Measurements from ENCODE around the gene ZNF423.
A peak's percentile ranks its signal among the peaks of the same experiment; 100 is the strongest.
"Not testable (repeated sequence)": the region's sequence is repeated elsewhere in the genome, so short reads cannot be mapped to it uniquely, and the experiment has no call there.

The ZNF423 gene

DNA sequence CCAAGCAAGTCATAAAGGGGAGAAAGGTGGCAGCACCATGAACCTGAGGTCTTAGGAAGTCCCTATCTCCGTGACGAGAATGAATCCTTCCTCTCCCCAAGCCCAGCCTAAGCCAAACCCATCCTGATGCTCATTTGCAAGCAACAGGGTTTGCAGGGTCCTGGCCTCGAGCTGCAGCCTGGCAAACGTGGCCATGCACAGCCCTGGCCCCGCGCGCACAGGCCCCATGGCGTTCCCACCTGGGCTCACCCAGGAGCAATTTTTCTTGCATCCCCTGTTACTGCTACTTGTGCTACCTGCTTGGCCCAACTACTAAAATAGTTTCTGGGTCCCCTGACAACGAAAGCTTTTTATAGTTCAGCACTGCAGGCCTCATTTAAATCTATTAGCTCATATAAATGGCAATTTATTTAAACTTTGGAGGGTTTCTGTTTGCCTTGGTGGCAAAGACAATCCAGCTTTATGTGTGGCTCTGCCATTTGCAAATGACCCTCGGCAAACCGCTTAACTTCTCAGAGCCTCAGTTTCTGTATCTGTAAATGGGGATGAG, 340.8 kb downstream of the ZNF423 start:
- Histone ChIP-seq H3K36me3 (no peaks in the 10 kb centered on the region), H3K4me3 (ENCODE audit: low read depth, low read length) (no peak overlapping the region), H3K9me3 (ENCODE audit: severe bottlenecking) (no peaks in the 10 kb centered on the region), H3K27ac (no peak overlapping the region), H3K27me3 (ENCODE audit: insufficient read depth, low read depth, severe bottlenecking) (no peaks in the 10 kb centered on the region)
- TF ChIP-seq, protein P1, sequence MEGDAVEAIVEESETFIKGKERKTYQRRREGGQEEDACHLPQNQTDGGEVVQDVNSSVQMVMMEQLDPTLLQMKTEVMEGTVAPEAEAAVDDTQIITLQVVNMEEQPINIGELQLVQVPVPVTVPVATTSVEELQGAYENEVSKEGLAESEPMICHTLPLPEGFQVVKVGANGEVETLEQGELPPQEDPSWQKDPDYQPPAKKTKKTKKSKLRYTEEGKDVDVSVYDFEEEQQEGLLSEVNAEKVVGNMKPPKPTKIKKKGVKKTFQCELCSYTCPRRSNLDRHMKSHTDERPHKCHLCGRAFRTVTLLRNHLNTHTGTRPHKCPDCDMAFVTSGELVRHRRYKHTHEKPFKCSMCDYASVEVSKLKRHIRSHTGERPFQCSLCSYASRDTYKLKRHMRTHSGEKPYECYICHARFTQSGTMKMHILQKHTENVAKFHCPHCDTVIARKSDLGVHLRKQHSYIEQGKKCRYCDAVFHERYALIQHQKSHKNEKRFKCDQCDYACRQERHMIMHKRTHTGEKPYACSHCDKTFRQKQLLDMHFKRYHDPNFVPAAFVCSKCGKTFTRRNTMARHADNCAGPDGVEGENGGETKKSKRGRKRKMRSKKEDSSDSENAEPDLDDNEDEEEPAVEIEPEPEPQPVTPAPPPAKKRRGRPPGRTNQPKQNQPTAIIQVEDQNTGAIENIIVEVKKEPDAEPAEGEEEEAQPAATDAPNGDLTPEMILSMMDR (IDR thresholded peaks at IDR 0.05; ENCODE audit: low read depth, low read length) = no peak
- no peak for DNase-seq

DNA sequence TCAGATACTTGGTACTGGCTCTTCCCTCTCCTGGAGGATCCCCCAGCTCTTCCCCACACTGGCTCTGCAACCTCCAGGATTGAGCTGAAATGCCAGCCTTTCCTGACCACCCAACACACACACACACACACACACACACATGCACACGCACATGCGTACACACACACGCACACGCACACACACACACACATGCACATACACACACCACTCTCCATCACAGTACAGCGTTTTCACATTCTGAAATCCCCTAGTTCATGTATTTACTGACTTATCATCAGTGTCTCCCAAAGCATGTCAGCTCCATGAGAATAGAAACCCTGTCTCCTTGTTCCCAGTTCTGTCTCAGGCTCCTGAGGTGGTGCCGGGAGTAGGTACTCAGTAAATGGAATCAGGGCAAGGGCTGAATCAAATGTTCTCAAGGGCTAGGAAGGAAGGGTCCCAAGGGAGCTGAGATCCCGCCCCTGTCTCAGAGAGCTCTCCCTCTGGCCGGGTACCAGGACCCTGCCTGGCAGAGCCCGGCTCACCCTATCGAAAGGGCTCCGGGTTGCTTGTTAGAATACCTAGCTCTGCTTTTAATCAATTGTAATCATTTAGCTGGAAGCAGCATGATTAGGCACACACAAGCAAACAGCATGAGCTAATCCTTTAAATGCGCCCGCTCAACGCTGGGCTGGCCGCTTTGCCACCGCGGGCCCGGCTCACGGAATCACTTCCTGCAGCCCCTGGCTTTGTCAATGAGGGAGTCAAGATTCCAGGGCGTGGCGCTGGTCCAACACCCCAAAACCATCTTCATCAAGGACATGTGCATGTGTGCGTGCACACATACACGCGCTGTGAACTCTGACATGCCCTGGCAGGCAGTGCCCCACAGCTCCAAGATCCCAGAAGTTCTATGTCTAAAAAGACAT, 341.6 kb downstream of the ZNF423 start:
- Histone ChIP-seq H3K27me3 (ENCODE audit: insufficient read depth, low read depth, severe bottlenecking) (no peaks in the 10 kb centered on the region), H3K36me3 (no peaks in the 10 kb centered on the region), H3K27ac (no peak overlapping the region), H3K9me3 (ENCODE audit: severe bottlenecking) (no peaks in the 10 kb centered on the region), H3K4me3 (ENCODE audit: low read depth, low read length) (no peak overlapping the region)
- TF ChIP-seq, protein P1 (IDR thresholded peaks at IDR 0.05; ENCODE audit: low read depth, low read length) = no peak
- peak; percentile 40 for DNase-seq

DNA sequence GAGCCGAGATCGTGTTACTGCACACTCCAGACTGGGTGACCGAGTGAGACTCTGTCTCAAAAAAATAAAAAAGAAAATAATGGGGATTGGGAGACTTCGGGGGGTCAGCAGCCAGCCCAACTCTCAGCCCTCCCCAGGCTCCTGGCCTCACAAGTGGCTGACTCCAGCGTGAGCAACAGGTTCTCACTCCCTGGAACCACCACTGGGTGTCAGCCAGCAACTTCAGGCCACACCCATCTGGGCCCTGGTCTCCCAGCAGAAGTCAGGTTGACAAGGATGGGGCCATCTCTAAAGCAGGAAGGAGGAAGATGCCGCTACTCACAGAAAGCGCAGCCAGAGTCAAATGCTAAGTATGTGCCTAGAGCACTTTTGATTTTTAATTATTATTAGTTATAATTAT, 342.9 kb downstream of the ZNF423 start:
- TF ChIP-seq, protein P1 (IDR thresholded peaks at IDR 0.05; ENCODE audit: low read depth, low read length) = peak; percentile 67
- Histone ChIP-seq H3K36me3 (no peaks in the 10 kb centered on the region), H3K9me3 (ENCODE audit: severe bottlenecking) (no peaks in the 10 kb centered on the region), H3K27ac (no peak overlapping the region), H3K4me3 (ENCODE audit: low read depth, low read length) (no peak overlapping the region), H3K27me3 (ENCODE audit: insufficient read depth, low read depth, severe bottlenecking) (no peaks in the 10 kb centered on the region)
- peak; percentile 50 for DNase-seq

DNA sequence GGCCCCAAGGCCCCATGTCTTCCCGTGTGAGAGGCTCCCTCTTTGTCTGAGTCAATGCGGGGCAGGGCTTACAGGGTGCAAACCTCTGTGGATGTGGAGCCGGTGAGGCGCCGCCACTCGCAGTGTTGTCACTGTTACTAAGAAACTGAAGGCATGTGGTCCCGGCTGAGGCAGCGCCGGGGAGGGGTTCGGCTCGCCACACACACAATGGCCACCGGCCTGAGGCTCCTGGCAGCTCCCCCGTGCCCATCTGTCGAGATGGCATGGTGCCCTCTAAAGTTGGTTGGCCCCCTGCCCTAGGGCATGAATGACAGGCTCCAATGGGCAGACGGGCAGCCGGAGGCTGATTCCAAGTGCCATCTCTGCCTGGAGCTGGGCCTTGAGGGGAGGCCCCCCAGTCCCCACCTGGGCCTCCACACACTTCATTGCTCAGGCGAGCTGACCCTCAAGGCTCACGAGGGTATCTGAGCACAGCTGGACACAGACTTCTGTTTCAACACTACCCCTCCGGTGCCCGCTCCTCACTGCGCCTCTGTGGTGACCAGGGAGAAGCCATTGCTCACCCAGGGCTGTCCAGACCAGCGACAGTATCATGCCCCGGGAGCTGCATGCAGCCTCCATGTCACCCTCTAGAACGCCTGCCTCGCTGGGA, 345.1 kb downstream of the ZNF423 start:
- Histone ChIP-seq H3K4me3 (ENCODE audit: low read depth, low read length) (no peak overlapping the region), H3K27ac (no peak overlapping the region), H3K36me3 (no peaks in the 10 kb centered on the region), H3K9me3 (ENCODE audit: severe bottlenecking) (no peaks in the 10 kb centered on the region), H3K27me3 (ENCODE audit: insufficient read depth, low read depth, severe bottlenecking) (no peaks in the 10 kb centered on the region)
- TF ChIP-seq, protein P1 (IDR thresholded peaks at IDR 0.05; ENCODE audit: low read depth, low read length) = no peak
- no peak for DNase-seq

DNA sequence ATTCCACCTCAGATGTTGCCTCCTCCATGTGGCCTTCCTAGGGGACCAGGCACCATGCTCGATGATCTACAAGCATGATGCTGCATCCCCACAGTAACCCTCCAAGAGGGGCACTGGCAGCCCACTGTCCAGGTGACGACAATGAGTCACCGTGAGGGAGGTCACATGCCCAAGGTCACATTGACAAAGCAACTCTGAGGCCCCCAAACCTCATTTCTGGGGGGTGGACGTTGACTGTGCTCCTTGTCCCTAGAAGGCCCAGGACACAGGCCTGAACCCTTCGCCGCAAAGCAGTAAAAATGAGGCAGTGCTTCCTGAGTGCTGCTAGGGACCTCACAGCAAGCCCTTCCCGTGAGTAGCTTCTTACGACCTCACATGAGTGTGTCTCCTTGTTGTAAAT, 345.8 kb downstream of the ZNF423 start:
- TF ChIP-seq, protein P1 (IDR thresholded peaks at IDR 0.05; ENCODE audit: low read depth, low read length) = no peak
- H3K27me3 ChIP-seq (ENCODE audit: insufficient read depth, low read depth, severe bottlenecking) = no peaks in the 10 kb centered on the region

DNA sequence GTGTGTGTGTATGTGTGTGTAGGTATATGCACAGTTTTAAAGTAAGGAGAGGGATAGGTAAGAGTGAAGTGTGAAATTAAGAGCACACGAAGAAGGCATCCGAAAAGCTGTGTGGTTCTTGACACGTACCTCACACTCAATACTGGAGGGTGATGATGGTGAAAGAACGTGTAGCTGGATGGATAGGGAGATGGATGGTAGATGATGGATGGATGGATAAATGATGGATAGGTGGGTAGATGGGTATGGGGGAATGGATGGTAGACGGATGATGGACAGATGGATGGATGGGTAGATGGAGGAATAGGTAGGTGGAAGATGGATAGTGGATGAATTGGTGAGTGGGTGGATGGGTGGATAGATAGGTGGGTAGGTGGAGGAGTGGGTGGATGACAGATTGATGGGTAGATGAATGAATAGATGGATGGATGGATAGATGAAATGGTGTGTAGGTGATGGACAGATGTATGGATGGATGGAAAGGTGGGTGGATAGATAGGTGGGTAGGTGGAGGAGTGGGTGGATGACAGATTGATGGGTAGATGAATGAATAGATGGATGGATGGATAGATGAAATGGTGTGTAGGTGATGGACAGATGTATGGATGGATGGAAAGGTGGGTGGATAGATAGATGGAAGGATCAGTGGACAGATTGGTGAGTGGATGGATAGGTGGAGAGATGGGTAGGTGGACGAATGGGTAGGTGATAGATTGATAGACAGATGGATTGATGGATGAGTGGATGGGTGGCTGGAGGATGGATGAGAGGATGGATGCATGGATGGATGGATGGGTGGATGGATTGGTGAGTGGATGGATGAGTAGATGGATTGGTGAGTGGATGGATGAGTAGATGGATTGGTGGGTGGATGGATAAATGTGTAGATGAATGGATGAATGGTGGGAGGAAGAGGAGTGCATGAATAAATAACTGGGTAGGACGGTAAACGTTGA, 349.6 kb downstream of the ZNF423 start:
- DNase-seq, H3K36me3 ChIP-seq: not testable (repeated sequence)

More for the DNA sequence above, 345.8 kb downstream of the ZNF423 start:
- no peak for DNase-seq
- no peaks in the 10 kb centered on the region for H3K9me3 ChIP-seq (ENCODE audit: severe bottlenecking)
- no peak overlapping the region for H3K4me3 ChIP-seq (ENCODE audit: low read depth, low read length)
- H3K27ac ChIP-seq = no peak overlapping the region
- no peaks in the 10 kb centered on the region for H3K36me3 ChIP-seq

More for the DNA sequence above, 349.6 kb downstream of the ZNF423 start:
- H3K27ac ChIP-seq; H3K27me3 ChIP-seq (ENCODE audit: insufficient read depth, low read depth, severe bottlenecking); H3K4me3 ChIP-seq (ENCODE audit: low read depth, low read length); H3K9me3 ChIP-seq (ENCODE audit: severe bottlenecking): not testable (repeated sequence)
